Measurements from ENCODE around the gene SETD7. TPM values are rescaled to one million over a fixed set of nuclear protein-coding genes. Genes with fewer than 3 reads are reported as not detected.

The SETD7 gene
- total RNA-seq, 1 donor from 2014 or later = 8.2 TPM

DNA sequence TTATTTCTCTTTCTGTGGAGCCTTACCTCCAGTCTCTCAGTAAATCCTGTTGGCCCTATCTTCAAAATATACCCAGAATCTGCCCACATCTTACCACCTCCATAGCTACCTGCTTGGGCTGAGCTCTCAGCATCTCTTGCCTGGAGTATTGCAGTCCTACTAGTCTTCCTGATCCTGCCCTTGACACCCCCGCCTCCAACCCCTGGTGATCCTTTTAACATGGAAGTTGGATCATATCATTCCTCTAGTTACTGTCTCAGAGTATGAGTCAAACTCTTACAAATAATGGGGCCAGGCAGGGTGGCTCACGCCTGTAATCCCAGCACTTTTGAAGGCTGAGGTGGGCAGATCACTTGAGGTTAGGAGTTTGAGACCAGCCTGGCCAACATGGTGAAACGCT, 43.1 kb upstream of the SETD7 start:
- Histone ChIP-seq H3K27ac (no peak overlapping the region), H3K4me1 (peaks cover 15% of the 10 kb centered on the region), H3K9ac (no peak overlapping the region), H4K20me1 (ENCODE audit: low read depth) (no peaks in the 10 kb centered on the region), H3K4me3 (no peak overlapping the region), H3K4me2 (no peak overlapping the region), H3K79me2 (ENCODE audit: low read depth) (no peaks in the 10 kb centered on the region), H3K36me3 (no peaks in the 10 kb centered on the region), H3K9me3 (ENCODE audit: low read depth) (no peaks in the 10 kb centered on the region), H3F3A (ENCODE audit: low read depth) (peaks cover 3% of the 10 kb centered on the region), H3K27me3 (no peaks in the 10 kb centered on the region), H2AFZ (replicated peaks) (no peak overlapping the region)
- peaks cover 4% of the 10 kb centered on the region for H3K9me3 Mint-ChIP-seq
- H3K27ac Mint-ChIP-seq = no peak overlapping the region
- H3K4me1 Mint-ChIP-seq = peaks cover 16% of the 10 kb centered on the region
- DNase-seq (ENCODE audit: low spot score) = no peak
- TF ChIP-seq, protein P1, sequence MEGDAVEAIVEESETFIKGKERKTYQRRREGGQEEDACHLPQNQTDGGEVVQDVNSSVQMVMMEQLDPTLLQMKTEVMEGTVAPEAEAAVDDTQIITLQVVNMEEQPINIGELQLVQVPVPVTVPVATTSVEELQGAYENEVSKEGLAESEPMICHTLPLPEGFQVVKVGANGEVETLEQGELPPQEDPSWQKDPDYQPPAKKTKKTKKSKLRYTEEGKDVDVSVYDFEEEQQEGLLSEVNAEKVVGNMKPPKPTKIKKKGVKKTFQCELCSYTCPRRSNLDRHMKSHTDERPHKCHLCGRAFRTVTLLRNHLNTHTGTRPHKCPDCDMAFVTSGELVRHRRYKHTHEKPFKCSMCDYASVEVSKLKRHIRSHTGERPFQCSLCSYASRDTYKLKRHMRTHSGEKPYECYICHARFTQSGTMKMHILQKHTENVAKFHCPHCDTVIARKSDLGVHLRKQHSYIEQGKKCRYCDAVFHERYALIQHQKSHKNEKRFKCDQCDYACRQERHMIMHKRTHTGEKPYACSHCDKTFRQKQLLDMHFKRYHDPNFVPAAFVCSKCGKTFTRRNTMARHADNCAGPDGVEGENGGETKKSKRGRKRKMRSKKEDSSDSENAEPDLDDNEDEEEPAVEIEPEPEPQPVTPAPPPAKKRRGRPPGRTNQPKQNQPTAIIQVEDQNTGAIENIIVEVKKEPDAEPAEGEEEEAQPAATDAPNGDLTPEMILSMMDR (IDR thresholded peaks at IDR 0.05) = no peak
- no peak for TF ChIP-seq EZH2 (IDR thresholded peaks at IDR 0.05)
- no peak for TF ChIP-seq EZH2phosphoT487 (IDR thresholded peaks at IDR 0.05)
- no peaks in the 10 kb centered on the region for H3K36me3 Mint-ChIP-seq
- H3K4me3 Mint-ChIP-seq = no peak overlapping the region
- H3K27me3 Mint-ChIP-seq (ENCODE audit: insufficient read depth, low read depth) = peaks cover 5% of the 10 kb centered on the region

DNA sequence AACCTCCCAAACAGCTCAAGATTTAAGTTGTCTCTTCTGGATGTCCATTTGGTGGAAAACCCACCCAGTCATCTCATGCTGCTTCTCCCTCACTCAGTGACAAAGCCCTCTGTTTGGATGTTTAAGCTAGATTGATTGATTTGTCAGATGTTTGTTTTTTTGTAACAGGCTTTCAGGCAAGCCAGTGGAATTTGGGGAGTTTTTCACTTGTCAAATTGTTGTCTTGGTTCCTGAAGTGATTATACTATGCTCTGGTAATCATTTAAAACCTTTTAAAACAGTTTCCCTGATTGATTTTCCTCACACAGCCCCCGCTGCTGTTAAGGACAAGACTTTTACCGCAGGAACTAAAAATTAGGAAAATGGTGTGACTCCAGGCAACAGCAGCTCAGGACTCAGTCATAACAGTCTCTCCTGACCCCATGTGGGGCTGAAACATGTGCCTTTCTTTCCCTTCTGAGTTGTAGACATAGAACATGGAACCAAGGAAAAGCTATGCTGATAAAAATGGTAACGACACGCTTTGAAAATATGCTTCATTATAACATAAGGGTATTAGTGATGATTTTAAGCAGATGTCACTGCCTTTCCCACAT, 40.8 kb upstream of the SETD7 start:
- Histone ChIP-seq H3K79me2 (ENCODE audit: low read depth) (no peaks in the 10 kb centered on the region), H3K27ac (no peak overlapping the region), H3K9ac (no peak overlapping the region), H3K4me2 (peak overlapping the region; percentile 6), H3K9me3 (ENCODE audit: low read depth) (no peaks in the 10 kb centered on the region), H2AFZ (replicated peaks) (no peak overlapping the region), H3K4me1 (peaks cover 15% of the 10 kb centered on the region), H3K27me3 (no peaks in the 10 kb centered on the region), H4K20me1 (ENCODE audit: low read depth) (no peaks in the 10 kb centered on the region), H3F3A (ENCODE audit: low read depth) (no peaks in the 10 kb centered on the region), H3K36me3 (no peaks in the 10 kb centered on the region), H3K4me3 (no peak overlapping the region)
- Mint-ChIP-seq H3K36me3 (no peaks in the 10 kb centered on the region), H3K27ac (no peak overlapping the region), H3K27me3 (ENCODE audit: insufficient read depth, low read depth) (peaks cover 5% of the 10 kb centered on the region), H3K4me1 (peaks cover 16% of the 10 kb centered on the region), H3K4me3 (no peak overlapping the region), H3K9me3 (peaks cover 4% of the 10 kb centered on the region)
- TF ChIP-seq EZH2phosphoT487 (IDR thresholded peaks at IDR 0.05) = no peak
- TF ChIP-seq, protein P1 (IDR thresholded peaks at IDR 0.05) = no peak
- no peak for TF ChIP-seq EZH2 (IDR thresholded peaks at IDR 0.05)
- DNase-seq (ENCODE audit: low spot score) = no peak

DNA sequence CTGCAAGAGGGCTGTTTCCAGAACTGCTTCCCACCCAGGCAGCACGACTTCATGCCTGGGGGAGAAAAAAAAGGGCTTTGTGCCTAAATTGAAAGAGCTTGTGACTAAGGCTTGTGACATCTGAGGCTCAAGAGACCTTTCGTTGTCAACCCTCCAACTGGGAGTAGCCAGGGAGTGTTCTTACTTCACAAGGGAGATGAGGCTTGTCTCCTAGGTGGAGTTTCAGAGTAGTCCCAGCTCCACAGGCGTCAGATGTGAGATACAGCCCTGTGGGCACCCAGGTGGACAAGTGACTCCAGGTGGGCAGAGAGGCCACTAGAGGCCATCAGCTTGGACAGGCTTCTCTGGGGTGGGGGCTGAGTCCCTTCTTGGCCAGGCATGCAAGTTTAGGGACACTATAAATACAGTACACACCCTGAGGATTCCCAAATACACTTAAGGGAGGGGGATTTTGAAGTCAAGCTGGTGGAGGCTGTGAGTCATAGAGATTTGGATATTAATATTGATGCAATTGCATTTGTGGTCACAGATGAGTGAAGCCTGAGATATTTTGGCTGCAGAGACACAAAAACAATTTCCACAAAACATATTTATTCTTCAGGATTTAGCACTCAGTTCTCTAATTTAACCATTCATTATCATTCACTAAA, 40.1 kb upstream of the SETD7 start:
- H3K27ac ChIP-seq = no peak overlapping the region
- peak overlapping the region; percentile 6 for H3K4me2 ChIP-seq
- no peaks in the 10 kb centered on the region for H4K20me1 ChIP-seq (ENCODE audit: low read depth)
- H3K27me3 ChIP-seq = no peaks in the 10 kb centered on the region
- no peak overlapping the region for H2AFZ ChIP-seq (replicated peaks)
- Mint-ChIP-seq H3K36me3 (no peaks in the 10 kb centered on the region), H3K4me3 (no peak overlapping the region), H3K27ac (no peak overlapping the region), H3K27me3 (ENCODE audit: insufficient read depth, low read depth) (peaks cover 5% of the 10 kb centered on the region), H3K4me1 (peaks cover 16% of the 10 kb centered on the region), H3K9me3 (peaks cover 4% of the 10 kb centered on the region)
- no peak for TF ChIP-seq EZH2phosphoT487 (IDR thresholded peaks at IDR 0.05)
- no peak for TF ChIP-seq EZH2 (IDR thresholded peaks at IDR 0.05)
- TF ChIP-seq, protein P1 (IDR thresholded peaks at IDR 0.05) = no peak
- H3K9ac ChIP-seq = no peak overlapping the region
- H3K4me3 ChIP-seq = no peak overlapping the region
- no peaks in the 10 kb centered on the region for H3K79me2 ChIP-seq (ENCODE audit: low read depth)
- H3F3A ChIP-seq (ENCODE audit: low read depth) = no peaks in the 10 kb centered on the region
- H3K36me3 ChIP-seq = no peaks in the 10 kb centered on the region
- no peaks in the 10 kb centered on the region for H3K9me3 ChIP-seq (ENCODE audit: low read depth)
- DNase-seq (ENCODE audit: low spot score) = no peak
- peaks cover 15% of the 10 kb centered on the region for H3K4me1 ChIP-seq

Data from neural progenitor cell (in vitro differentiated cells).